ENCODE measurements around the gene MAP3K14.
A peak's percentile ranks its signal among the peaks of the same experiment; 100 is the strongest.

MAP3K14 gene

GRCh38 chr17:45320931-45321461 is 4.2 kb upstream of the MAP3K14 start:
- H3K9ac ChIP-seq (ENCODE audit: low read length): no peak overlapping the region
- H3K4me1 ChIP-seq (ENCODE audit: control insufficient read depth, insufficient read depth, low read length): peaks cover 37% of the 10 kb centered on the region

GRCh38 chr17:45320349-45320930 is 3.6 kb upstream of the MAP3K14 start:
- Histone ChIP-seq H3K27me3 (ENCODE audit: control insufficient read depth, insufficient read depth, low read length) (no peaks in the 10 kb centered on the region), H3K9ac (ENCODE audit: low read length) (no peak overlapping the region), H3K4me1 (ENCODE audit: control insufficient read depth, insufficient read depth, low read length) (peaks cover 37% of the 10 kb centered on the region), H3K9me3 (ENCODE audit: control insufficient read depth, low read length) (no peaks in the 10 kb centered on the region), H3K4me3 (ENCODE audit: low read length) (no peak overlapping the region), H3K36me3 (ENCODE audit: control insufficient read depth, insufficient read depth, low read length) (no peaks in the 10 kb centered on the region)

More at GRCh38 chr17:45320931-45321461, 4.2 kb upstream of the MAP3K14 start:
- Histone ChIP-seq H3K9me3 (ENCODE audit: control insufficient read depth, low read length) (no peaks in the 10 kb centered on the region), H3K36me3 (ENCODE audit: control insufficient read depth, insufficient read depth, low read length) (no peaks in the 10 kb centered on the region), H3K27me3 (ENCODE audit: control insufficient read depth, insufficient read depth, low read length) (no peaks in the 10 kb centered on the region), H3K4me3 (ENCODE audit: low read length) (no peak overlapping the region)

GRCh38 chr17:45319239-45319703 is 2.5 kb upstream of the MAP3K14 start:
- no peak overlapping the region for H3K9ac ChIP-seq (ENCODE audit: low read length)

GRCh38 chr17:45318561-45319230 is 1.9 kb upstream of the MAP3K14 start:
- Histone ChIP-seq H3K27me3 (ENCODE audit: control insufficient read depth, insufficient read depth, low read length) (no peaks in the 10 kb centered on the region), H3K36me3 (ENCODE audit: control insufficient read depth, insufficient read depth, low read length) (no peaks in the 10 kb centered on the region), H3K9me3 (ENCODE audit: control insufficient read depth, low read length) (no peaks in the 10 kb centered on the region), H3K4me1 (ENCODE audit: control insufficient read depth, insufficient read depth, low read length) (peaks cover 50% of the 10 kb centered on the region), H3K9ac (ENCODE audit: low read length) (peak overlapping the region; percentile 3), H3K4me3 (ENCODE audit: low read length) (no peak overlapping the region)

More at GRCh38 chr17:45319239-45319703, 2.5 kb upstream of the MAP3K14 start:
- Histone ChIP-seq H3K36me3 (ENCODE audit: control insufficient read depth, insufficient read depth, low read length) (no peaks in the 10 kb centered on the region), H3K4me3 (ENCODE audit: low read length) (no peak overlapping the region), H3K4me1 (ENCODE audit: control insufficient read depth, insufficient read depth, low read length) (peaks cover 45% of the 10 kb centered on the region), H3K9me3 (ENCODE audit: control insufficient read depth, low read length) (no peaks in the 10 kb centered on the region), H3K27me3 (ENCODE audit: control insufficient read depth, insufficient read depth, low read length) (no peaks in the 10 kb centered on the region)

- H3K4me1 ChIP-seq (ENCODE audit: control insufficient read depth, insufficient read depth, low read length): peaks cover 64% of the 10 kb centered on the region
- H3K9ac ChIP-seq (ENCODE audit: low read length): peak overlapping the region; percentile 53
- H3K4me3 ChIP-seq (ENCODE audit: low read length): peak overlapping the region; percentile 40
These were observed 500 bp upstream of the MAP3K14 start for GRCh38 chr17:45317111-45317928.

GRCh38 chr17:45315648-45316433 is 979 bp downstream of the MAP3K14 start:
- peaks cover 72% of the 10 kb centered on the region for H3K4me1 ChIP-seq (ENCODE audit: control insufficient read depth, insufficient read depth, low read length)
- no peaks in the 10 kb centered on the region for H3K9me3 ChIP-seq (ENCODE audit: control insufficient read depth, low read length)

More at GRCh38 chr17:45317111-45317928, 500 bp upstream of the MAP3K14 start:
- no peaks in the 10 kb centered on the region for H3K27me3 ChIP-seq (ENCODE audit: control insufficient read depth, insufficient read depth, low read length)
- H3K36me3 ChIP-seq (ENCODE audit: control insufficient read depth, insufficient read depth, low read length): no peaks in the 10 kb centered on the region
- H3K9me3 ChIP-seq (ENCODE audit: control insufficient read depth, low read length): no peaks in the 10 kb centered on the region

GRCh38 chr17:45314741-45315647 is 1.8 kb downstream of the MAP3K14 start:
- H3K36me3 ChIP-seq (ENCODE audit: control insufficient read depth, insufficient read depth, low read length): no peaks in the 10 kb centered on the region
- H3K4me3 ChIP-seq (ENCODE audit: low read length): peak overlapping the region; percentile 44
- H3K4me1 ChIP-seq (ENCODE audit: control insufficient read depth, insufficient read depth, low read length): peaks cover 76% of the 10 kb centered on the region
- H3K9me3 ChIP-seq (ENCODE audit: control insufficient read depth, low read length): no peaks in the 10 kb centered on the region
- no peaks in the 10 kb centered on the region for H3K27me3 ChIP-seq (ENCODE audit: control insufficient read depth, insufficient read depth, low read length)
- peak overlapping the region; percentile 76 for H3K9ac ChIP-seq (ENCODE audit: low read length)

More at GRCh38 chr17:45315648-45316433, 979 bp downstream of the MAP3K14 start:
- no peaks in the 10 kb centered on the region for H3K36me3 ChIP-seq (ENCODE audit: control insufficient read depth, insufficient read depth, low read length)
- no peaks in the 10 kb centered on the region for H3K27me3 ChIP-seq (ENCODE audit: control insufficient read depth, insufficient read depth, low read length)
- H3K9ac ChIP-seq (ENCODE audit: low read length): peak overlapping the region; percentile 76
- H3K4me3 ChIP-seq (ENCODE audit: low read length): peak overlapping the region; percentile 44

GRCh38 chr17:45313996-45314740 is 2.7 kb downstream of the MAP3K14 start:
- H3K9ac ChIP-seq (ENCODE audit: low read length): peak overlapping the region; percentile 10
- H3K36me3 ChIP-seq (ENCODE audit: control insufficient read depth, insufficient read depth, low read length): no peaks in the 10 kb centered on the region
- no peak overlapping the region for H3K4me3 ChIP-seq (ENCODE audit: low read length)
- H3K27me3 ChIP-seq (ENCODE audit: control insufficient read depth, insufficient read depth, low read length): no peaks in the 10 kb centered on the region
- H3K9me3 ChIP-seq (ENCODE audit: control insufficient read depth, low read length): no peaks in the 10 kb centered on the region
- H3K4me1 ChIP-seq (ENCODE audit: control insufficient read depth, insufficient read depth, low read length): peaks cover 77% of the 10 kb centered on the region

GRCh38 chr17:45313421-45313771 is 3.4 kb downstream of the MAP3K14 start:
- no peaks in the 10 kb centered on the region for H3K27me3 ChIP-seq (ENCODE audit: control insufficient read depth, insufficient read depth, low read length)
- no peak overlapping the region for H3K4me3 ChIP-seq (ENCODE audit: low read length)
- peaks cover 75% of the 10 kb centered on the region for H3K4me1 ChIP-seq (ENCODE audit: control insufficient read depth, insufficient read depth, low read length)
- H3K9ac ChIP-seq (ENCODE audit: low read length): peak overlapping the region; percentile 55
- no peaks in the 10 kb centered on the region for H3K36me3 ChIP-seq (ENCODE audit: control insufficient read depth, insufficient read depth, low read length)
- no peaks in the 10 kb centered on the region for H3K9me3 ChIP-seq (ENCODE audit: control insufficient read depth, low read length)

Data from mucosa of stomach (tissue), 1 donor.